ENCODE data around the gene SPAG6.

DNA sequence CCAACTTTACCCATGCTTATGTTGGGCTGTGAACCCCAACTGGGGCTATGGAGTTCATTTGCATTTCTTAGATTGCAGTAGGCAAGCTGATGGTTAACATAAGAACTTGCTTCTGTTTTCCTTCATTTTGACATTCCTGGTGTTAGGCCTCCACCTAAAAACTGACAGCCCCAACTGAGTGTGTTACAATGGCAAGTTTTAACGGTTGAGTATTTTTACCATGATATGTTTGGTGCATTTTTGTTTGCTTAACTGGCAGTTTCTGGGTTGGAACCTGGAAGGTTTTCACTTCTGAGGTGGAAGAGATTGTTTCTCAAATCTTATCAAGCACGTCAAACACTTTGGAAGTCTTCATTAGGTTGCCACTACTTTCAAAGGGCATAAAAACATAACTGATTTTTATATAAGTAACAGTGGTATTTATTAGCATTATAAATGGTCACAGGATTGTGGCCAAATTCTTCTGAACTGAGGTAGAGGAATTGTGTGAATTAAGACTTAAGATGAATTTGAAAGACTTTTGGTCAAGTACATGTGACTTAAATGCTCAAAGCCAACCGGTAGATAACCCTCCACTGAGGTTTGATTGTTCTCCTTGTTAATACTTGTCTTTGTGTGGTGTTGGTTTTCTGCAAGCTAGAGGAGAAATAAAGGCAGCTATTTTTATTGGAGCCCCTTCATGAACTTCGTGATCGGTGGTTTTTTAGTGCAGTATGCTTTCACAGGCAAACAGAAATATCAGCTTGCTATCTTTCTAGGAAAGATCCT, 21.6 kb upstream of the SPAG6 start:
- TF ChIP-seq, protein P1, sequence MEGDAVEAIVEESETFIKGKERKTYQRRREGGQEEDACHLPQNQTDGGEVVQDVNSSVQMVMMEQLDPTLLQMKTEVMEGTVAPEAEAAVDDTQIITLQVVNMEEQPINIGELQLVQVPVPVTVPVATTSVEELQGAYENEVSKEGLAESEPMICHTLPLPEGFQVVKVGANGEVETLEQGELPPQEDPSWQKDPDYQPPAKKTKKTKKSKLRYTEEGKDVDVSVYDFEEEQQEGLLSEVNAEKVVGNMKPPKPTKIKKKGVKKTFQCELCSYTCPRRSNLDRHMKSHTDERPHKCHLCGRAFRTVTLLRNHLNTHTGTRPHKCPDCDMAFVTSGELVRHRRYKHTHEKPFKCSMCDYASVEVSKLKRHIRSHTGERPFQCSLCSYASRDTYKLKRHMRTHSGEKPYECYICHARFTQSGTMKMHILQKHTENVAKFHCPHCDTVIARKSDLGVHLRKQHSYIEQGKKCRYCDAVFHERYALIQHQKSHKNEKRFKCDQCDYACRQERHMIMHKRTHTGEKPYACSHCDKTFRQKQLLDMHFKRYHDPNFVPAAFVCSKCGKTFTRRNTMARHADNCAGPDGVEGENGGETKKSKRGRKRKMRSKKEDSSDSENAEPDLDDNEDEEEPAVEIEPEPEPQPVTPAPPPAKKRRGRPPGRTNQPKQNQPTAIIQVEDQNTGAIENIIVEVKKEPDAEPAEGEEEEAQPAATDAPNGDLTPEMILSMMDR (IDR thresholded peaks at IDR 0.05): no peak
- TF ChIP-seq POLR2A (IDR thresholded peaks at IDR 0.05): no peak

Data from esophagus squamous epithelium (tissue), 4 donors.